Stomach (tissue), 9 donors: Measurements from ENCODE around the gene ANKRD28. TPM values are rescaled to one million over a fixed set of nuclear protein-coding genes. Genes with fewer than 3 reads are reported as not detected.

Experiments
- DNase-seq, 2 donors: peaks; one replicate each; pipeline versions ENCODE4 v3.0.0 to v3.0.0-alpha.2; 2013 to 2019
- H3K27ac ChIP-seq, 5 donors: fragments of 200-600 bp in 4 of 5; sonication (generic) in 4 of 5; one replicate each; pipeline ENCODE4 v1.5.1; 2013 to 2019; ENCODE audit warnings: mild to moderate bottlenecking in 1 of 5, moderate library complexity in 1 of 5
- H3K27me3 ChIP-seq, 3 donors: fragments of 200-600 bp; sonication (generic); one replicate each; pipeline ENCODE4 v1.5.1; 2017 to 2019; ENCODE audit warnings: mixed run types in 1 of 3
- H3K36me3 ChIP-seq, 4 donors: fragments of 200-600 bp; sonication (generic); 1 replicate in 3 of 4; 2 replicates in 1 of 4; pipeline ENCODE4 v1.5.1; 2016 to 2019
- H3K4me1 ChIP-seq, 4 donors: fragments of 200-600 bp; sonication (generic); one replicate each; pipeline ENCODE4 v1.5.1; 2016 to 2019
- H3K4me3 ChIP-seq, 4 donors: fragments of 200-600 bp; sonication (generic) in 3 of 4; one replicate each; pipeline ENCODE4 v1.5.1; 2016 to 2019; ENCODE audit warnings: mild to moderate bottlenecking in 1 of 4
- H3K9me3 ChIP-seq, 4 donors: fragments of 200-600 bp; sonication (generic); one replicate each; pipeline ENCODE4 v1.5.1; 2016 to 2019
- EP300 ChIP-seq: sonication (generic); formaldehyde crosslinking; IDR thresholded peaks from one replicate; pipeline ENCODE4 v1.6.1; 2017; ENCODE audit warnings: antibody characterized with exemption
- POLR2A ChIP-seq, 4 donors: fragments of 450-650 bp; IDR thresholded peaks; one replicate each; pipeline ENCODE4 v1.6.1; 2016; ENCODE audit warnings: antibody characterized with exemption in 4 of 4, control low read depth in 2 of 4, mild to moderate bottlenecking in 1 of 4, moderate library complexity in 1 of 4
- POLR2AphosphoS5 ChIP-seq, 3 donors: sonication (generic); formaldehyde crosslinking; IDR thresholded peaks; one replicate each; pipeline ENCODE4 v1.6.1; 2016; ENCODE audit warnings: antibody characterized with exemption in 3 of 3
- WGBS, 5 donors: extraction: QIAGEN DNeasy Blood & Tissue Kit in 3 of 5; methylation state at CpG; one replicate each; pipeline versions ENCODE4 v1.1.5 to v1.1.7; 2013 to 2018; 5-methylcytosine and 5-hydroxymethylcytosine counted together
- intact Hi-C: fragments of 100-400 bp; cut with DNase I; formaldehyde crosslinking; loops from one replicate; pipeline ENCODE4 v1.15.1; 2023; ENCODE audit warnings: low total_unique reads
- polyA plus RNA-seq, 3 donors: library from polyadenylated mRNA; stranded (reverse); fragments of 200-250 nt; gene quantifications; one replicate each; pipeline ENCODE4 v1.2.3, GENCODE V29; 2013
- total RNA-seq, 5 donors: library from RNA; depleted of rRNA; stranded (reverse); fragments of >200 nt; gene quantifications; one replicate each; pipeline versions ENCODE4 v1.1.0 to v1.2.3, GENCODE V29; 2014 to 2016
- TF ChIP-seq, protein P1 (sequence below), 7 experiments: fragments of 450-650 bp in 4 of 7; fragments of 200-600 bp in 3 of 7; sonication (generic) in 3 of 7; IDR thresholded peaks; one replicate each; pipeline ENCODE4 v1.5.1; 2016 to 2019; ENCODE audit warnings: antibody characterized with exemption in 7 of 7, control low read depth in 2 of 7, mild to moderate bottlenecking in 1 of 7
- donor health status: healthy with polysubstance abuse.
- donor health status: Bipolar disorder and iron deficiency.
- donor health status: healthy.

The ANKRD28 gene
- total and polyA plus RNA-seq, 8 donors, result 6.8 to 102 (median 16.6) TPM

DNA sequence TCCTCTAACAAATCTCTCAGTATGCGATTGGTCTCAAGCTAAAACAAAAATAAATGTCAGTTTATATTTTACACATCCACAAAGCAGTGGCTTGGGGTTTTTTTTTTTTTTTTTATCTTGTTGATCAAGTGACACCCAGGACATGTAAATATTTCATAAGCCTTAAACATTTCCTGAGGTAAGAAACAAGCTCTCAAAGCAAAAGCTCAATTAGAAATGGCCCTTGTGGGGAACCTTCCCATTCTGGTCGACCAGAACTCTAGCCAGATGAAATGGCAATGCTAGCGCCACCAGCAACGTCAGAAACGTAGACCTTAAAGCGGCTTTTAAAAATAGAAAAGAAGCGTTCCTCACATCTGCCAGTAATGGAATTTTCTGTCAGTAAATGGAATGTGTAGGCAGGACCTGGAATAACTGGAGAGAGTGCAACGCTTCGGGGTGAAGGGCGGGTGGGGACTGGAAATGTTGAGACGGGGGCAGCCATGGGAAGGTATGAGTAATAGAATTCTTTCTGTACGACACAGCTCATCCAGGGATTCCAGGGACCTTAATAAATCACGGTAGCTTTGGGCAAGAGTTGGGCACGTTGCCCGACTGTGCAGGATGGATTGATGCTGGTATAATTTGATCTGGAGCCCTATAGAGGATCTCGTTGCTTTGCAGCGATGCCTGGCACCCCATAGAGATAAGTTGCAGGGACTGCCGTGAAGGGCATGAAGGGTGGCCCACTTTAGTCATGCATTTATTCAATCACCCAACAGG, 151.9 kb downstream of the ANKRD28 start:
- TF ChIP-seq POLR2AphosphoS5 (IDR thresholded peaks at IDR 0.05), result peak in 2 of 3 donors; percentile 12 to 44
- no peak for TF ChIP-seq POLR2A (IDR thresholded peaks at IDR 0.05)
- Histone ChIP-seq H3K27me3 (no peaks in the 10 kb centered on the region), H3K36me3 (peaks cover 0 to 32% (median 19%) of the 10 kb centered on the region in 4 donors), H3K27ac (peak overlapping the region in 4 of 5 donors; percentile 39 to 80 (median 70)), H3K4me3 (no peak overlapping the region), H3K4me1 (peaks cover 0 to 34% (median 20%) of the 10 kb centered on the region in 4 donors), H3K9me3 (no peaks in the 10 kb centered on the region)
- intact Hi-C loops, result no loop called here
- peak in 1 of 2 donors; percentile 58 for DNase-seq
- WGBS, 5 donors, result 78 to 93% (median 84%) methylated on average over 16 to 18 of the region's 18 CpGs

DNA sequence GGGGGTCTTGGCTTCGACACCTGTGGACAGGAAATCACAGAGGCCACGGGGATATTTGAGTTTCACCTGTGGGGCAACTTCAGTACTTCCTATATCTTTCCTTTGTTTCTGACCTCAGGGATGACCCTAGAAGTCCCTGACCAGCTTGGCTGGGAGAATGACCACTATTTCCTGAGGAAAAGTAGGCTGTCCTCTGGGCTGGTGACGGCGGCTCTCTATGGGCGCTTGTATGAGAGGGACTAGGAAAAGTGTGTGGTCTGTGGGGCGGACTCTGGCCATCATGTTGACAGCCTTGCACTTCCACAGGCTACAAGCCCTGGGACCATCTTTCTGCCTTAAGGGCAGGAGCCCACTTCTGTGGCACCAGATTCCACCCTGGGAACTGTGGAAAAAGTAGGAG, 152.5 kb downstream of the ANKRD28 start:
- H3K27me3 ChIP-seq, result no peaks in the 10 kb centered on the region
- H3K27ac ChIP-seq, result peak overlapping the region in 3 of 5 donors; percentile 39 to 80 (median 74)
- no peak for TF ChIP-seq POLR2A (IDR thresholded peaks at IDR 0.05)
- TF ChIP-seq, protein P1, sequence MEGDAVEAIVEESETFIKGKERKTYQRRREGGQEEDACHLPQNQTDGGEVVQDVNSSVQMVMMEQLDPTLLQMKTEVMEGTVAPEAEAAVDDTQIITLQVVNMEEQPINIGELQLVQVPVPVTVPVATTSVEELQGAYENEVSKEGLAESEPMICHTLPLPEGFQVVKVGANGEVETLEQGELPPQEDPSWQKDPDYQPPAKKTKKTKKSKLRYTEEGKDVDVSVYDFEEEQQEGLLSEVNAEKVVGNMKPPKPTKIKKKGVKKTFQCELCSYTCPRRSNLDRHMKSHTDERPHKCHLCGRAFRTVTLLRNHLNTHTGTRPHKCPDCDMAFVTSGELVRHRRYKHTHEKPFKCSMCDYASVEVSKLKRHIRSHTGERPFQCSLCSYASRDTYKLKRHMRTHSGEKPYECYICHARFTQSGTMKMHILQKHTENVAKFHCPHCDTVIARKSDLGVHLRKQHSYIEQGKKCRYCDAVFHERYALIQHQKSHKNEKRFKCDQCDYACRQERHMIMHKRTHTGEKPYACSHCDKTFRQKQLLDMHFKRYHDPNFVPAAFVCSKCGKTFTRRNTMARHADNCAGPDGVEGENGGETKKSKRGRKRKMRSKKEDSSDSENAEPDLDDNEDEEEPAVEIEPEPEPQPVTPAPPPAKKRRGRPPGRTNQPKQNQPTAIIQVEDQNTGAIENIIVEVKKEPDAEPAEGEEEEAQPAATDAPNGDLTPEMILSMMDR (IDR thresholded peaks at IDR 0.05), result no peak
- no peak for TF ChIP-seq EP300
- TF ChIP-seq POLR2AphosphoS5 (IDR thresholded peaks at IDR 0.05), result no peak
- no peak for DNase-seq
- 91 to 95% (median 93%) methylated on average over 6 of the region's 6 CpGs for WGBS, 5 donors
- H3K4me1 ChIP-seq, result peaks cover 0 to 34% (median 20%) of the 10 kb centered on the region in 4 donors
- intact Hi-C loops, result no loop called here
- no peak overlapping the region for H3K4me3 ChIP-seq
- no peaks in the 10 kb centered on the region for H3K9me3 ChIP-seq
- peaks cover 0 to 32% (median 19%) of the 10 kb centered on the region in 4 donors for H3K36me3 ChIP-seq

- Histone ChIP-seq H3K36me3 (peaks cover 0 to 19% (median 9%) of the 10 kb centered on the region in 4 donors), H3K27ac (peak overlapping the region in 3 of 5 donors; percentile 66 to 86 (median 78)), H3K4me1 (peaks cover 8 to 45% (median 24%) of the 10 kb centered on the region in 4 donors), H3K27me3 (no peaks in the 10 kb centered on the region), H3K4me3 (no peak overlapping the region), H3K9me3 (no peaks in the 10 kb centered on the region)
- intact Hi-C loops, result loop anchor here (10.0 kb wide), 1 partner anchor 606 kb away; no protein-coding TSS in a partner anchor
- no peak for DNase-seq
- WGBS, 5 donors, result 90 to 100% (median 96%) methylated on average over 1 of the region's 1 CpG
- TF ChIP-seq EP300 (no peak), POLR2A (IDR thresholded peaks at IDR 0.05) (no peak), POLR2AphosphoS5 (IDR thresholded peaks at IDR 0.05) (no peak)
- TF ChIP-seq, protein P1 (IDR thresholded peaks at IDR 0.05), result no peak
These were observed 158.9 kb downstream of the ANKRD28 start for GRCh38 chr3:15638891-15639262.

DNA sequence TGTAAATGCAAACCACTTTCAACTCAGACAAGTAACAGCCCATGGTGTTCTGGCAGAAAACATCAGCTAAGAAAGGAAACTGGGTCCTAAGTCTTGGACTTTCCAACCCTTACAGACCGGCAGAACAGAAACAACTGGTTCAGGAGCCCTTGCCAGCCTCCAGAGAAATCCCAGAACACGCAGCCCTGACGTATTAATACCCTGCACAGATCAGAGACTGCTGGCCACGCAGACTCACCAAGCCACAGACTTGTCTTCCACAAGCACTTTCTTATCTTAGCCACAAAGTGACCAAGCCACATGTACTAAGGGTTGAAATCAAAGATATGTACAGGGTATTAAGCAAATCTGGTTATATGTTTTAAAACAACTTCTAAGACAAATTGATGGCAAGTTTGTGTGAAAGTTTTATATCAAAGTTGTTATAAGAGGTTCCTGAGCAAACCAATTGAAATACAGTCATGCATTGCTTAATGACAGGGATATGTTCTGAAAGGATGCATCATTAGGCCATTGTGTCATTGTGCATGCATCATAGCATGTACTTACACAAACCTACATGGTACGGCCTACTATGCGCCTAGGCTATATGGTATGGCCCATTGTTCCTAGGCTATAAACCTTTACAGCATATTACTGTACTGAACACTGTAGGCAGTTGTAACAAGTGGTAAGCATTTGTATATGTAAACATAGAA, 159.4 kb downstream of the ANKRD28 start:
- H3K4me1 ChIP-seq, result peaks cover 13 to 51% (median 29%) of the 10 kb centered on the region in 4 donors
- H3K36me3 ChIP-seq, result peaks cover 0 to 17% (median 8%) of the 10 kb centered on the region in 4 donors
- intact Hi-C loops, result loop anchor here (10.0 kb wide), 1 partner anchor 606 kb away; no protein-coding TSS in a partner anchor
- peak overlapping the region in 4 of 5 donors; percentile 28 to 86 (median 72) for H3K27ac ChIP-seq
- no peaks in the 10 kb centered on the region for H3K9me3 ChIP-seq
- DNase-seq, result no peak
- WGBS, 5 donors, result 70 to 88% (median 80%) methylated on average over 6 of the region's 6 CpGs
- H3K27me3 ChIP-seq, result no peaks in the 10 kb centered on the region
- H3K4me3 ChIP-seq, result no peak overlapping the region
- TF ChIP-seq POLR2AphosphoS5 (IDR thresholded peaks at IDR 0.05), result peak in 2 of 3 donors; percentile 8 to 40
- no peak for TF ChIP-seq POLR2A (IDR thresholded peaks at IDR 0.05)
- peak; percentile 19 for TF ChIP-seq EP300
- TF ChIP-seq, protein P1 (IDR thresholded peaks at IDR 0.05), result no peak
